ENCODE measurements around the gene DYDC2.
"Not testable (repeated sequence)": the region's sequence is repeated elsewhere in the genome, so short reads cannot be mapped to it uniquely, and the experiment has no call there.

The DYDC2 gene, protein sequence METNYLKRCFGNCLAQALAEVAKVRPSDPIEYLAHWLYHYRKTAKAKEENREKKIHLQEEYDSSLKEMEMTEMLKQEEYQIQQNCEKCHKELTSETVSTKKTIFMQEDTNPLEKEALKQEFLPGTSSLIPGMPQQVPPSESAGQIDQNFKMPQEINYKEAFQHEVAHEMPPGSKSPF

GRCh38 chr10:80356563-80356988, at the start of gene DYDC2, which contains the start of gene DYDC1:
TSS of gene DYDC2 (plus strand) at chr10:80356781. CDS start at chr10:80362444, 5,663 bp downstream.
TSS of gene DYDC1 (minus strand) at chr10:80356755. CDS start at chr10:80352601, 4,154 bp downstream.
- no peak for DNase-seq (ENCODE audit: low read depth, low spot score)

DNA sequence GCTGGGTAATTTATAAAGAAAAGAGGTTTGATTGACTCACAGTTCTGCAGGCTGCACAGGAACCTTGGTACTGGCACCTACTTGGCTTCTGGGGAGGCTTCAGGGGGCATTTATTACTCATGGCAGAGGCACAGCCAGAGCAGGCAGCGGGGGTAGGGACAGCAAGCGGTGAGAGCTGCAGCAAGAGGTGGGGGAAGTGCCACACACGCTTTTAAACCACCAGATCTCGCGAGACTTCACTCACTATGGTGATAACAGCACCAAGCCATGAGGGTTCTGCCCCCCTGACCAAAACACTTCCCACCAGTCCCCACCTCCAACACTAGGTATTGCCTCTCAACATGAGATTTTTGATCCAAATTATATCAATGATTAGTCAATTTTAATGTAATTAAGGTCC, 43.1 kb upstream of the DYDC2 start:
- DNase-seq (ENCODE audit: low read depth, low spot score), result no peak

- DNase-seq (ENCODE audit: low read depth, low spot score), result no peak
Observed at GRCh38 chr10:80315391-80315790, 41.2 kb upstream of the DYDC2 start.

DNA sequence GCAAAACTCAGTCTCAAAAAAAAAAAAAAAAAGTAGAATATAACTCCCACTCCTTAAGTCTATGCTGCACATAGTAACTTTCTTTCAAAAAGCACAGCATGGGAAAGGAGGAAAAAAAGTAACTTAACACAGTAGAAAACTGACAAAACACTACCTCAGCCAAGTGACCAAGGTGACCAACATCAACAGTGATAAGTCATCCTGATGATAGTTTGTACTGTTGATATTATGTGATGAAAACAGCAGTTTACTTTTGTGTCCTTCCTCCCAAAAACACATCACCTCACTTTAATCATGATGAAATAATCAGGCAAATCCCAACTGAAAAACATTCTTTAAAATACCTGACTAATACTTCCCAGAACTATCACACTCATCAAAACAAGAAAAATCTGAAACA, 37.8 kb upstream of the DYDC2 start:
- no peak for DNase-seq (ENCODE audit: low read depth, low spot score)

- no peak for DNase-seq (ENCODE audit: low read depth, low spot score)
Observed at GRCh38 chr10:80319318-80319717, 37.3 kb upstream of the DYDC2 start.

GRCh38 chr10:80319725-80320290, 36.8 kb upstream of the DYDC2 start:
- no peak for DNase-seq (ENCODE audit: low read depth, low spot score)

DNA sequence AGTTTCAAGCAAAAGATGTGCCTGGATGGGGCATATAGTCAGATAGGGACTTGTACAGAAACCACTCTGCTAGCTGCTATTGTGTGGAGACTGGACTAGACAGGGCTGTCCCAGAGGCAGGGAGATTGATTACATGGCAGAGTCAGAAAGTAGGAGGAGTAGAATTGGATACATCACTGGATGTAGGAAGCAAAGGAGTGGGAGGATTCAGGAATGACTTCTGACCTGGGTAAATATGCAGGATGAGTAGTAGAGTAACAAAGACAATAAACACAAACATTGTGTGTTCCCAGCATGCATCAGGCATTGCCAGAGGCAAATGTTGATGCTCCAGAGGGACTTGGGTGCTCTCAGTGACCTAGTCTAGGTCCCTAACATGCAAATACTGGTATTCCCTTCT, 36.2 kb upstream of the DYDC2 start:
- DNase-seq (ENCODE audit: low read depth, low spot score), result no peak

DNA sequence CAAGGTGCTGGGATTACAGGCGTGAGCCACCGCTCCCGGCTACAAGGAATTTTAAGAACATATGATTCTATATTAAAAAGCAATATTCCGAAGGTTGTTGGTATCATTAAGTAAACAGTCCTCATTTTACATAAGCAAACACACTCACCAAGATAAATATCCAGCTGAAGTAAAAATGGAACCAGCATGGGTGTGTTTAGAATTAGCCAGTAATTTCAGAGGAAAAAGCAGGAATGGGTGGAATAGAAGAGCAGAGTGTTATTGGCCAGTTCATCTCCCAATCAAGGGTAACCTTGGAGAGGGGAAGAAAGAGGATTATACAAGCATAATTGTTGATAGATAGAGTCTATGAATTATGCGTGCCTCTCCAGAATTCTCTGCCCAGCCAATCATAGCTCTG, 35.4 kb upstream of the DYDC2 start:
- DNase-seq (ENCODE audit: low read depth, low spot score), result no peak

DNA sequence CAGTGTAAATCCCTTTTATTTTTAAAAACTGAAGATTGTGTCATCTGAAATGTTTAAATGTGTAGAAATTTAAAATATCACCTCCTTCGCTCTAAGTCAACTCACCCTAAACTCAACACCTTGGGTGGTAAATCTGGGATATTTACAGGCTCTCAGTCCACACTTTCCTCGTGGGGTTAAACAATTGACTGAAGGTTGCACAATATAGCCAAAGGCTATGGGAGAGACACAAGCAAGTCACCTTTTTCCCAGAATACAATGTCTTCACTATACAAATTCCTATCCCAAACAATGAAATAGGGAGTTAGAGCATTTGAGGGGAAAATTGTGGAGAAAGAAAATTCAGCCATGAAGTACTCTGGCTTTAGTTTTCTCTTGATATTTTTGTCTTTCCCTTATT, 34.4 kb upstream of the DYDC2 start:
- DNase-seq (ENCODE audit: low read depth, low spot score), result no peak

GRCh38 chr10:80322711-80323110, 33.9 kb upstream of the DYDC2 start:
- DNase-seq (ENCODE audit: low read depth, low spot score), result no peak

GRCh38 chr10:80323311-80323710, 33.3 kb upstream of the DYDC2 start:
- no peak for DNase-seq (ENCODE audit: low read depth, low spot score)

GRCh38 chr10:80324086-80324485, 32.5 kb upstream of the DYDC2 start:
- no peak for DNase-seq (ENCODE audit: low read depth, low spot score)

DNA sequence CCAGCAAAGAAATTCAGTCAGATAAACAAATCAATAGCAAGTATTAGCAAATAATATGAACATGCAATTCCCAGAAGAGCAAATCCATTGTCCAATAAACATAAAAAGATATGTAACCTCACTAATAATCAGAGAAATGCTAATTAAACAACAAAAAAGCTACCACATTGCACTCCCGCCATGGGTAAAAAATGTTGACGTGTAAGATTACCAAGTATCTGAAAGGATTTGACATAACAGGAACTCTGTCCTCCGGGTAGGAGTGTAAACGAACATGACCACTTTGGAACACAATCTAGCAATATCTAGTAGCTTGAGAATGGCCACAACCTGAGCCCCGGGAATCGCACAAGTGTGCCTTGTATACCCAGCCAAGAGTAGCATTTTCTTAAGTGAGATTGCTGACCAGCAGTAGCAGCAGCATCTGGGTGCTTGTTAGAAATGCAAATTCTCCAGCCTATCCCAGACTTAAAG, 31.7 kb upstream of the DYDC2 start:
- DNase-seq (ENCODE audit: low read depth, low spot score), result no peak

GRCh38 chr10:80333983-80334382, 22.6 kb upstream of the DYDC2 start:
- DNase-seq (ENCODE audit: low read depth, low spot score), result no peak

DNA sequence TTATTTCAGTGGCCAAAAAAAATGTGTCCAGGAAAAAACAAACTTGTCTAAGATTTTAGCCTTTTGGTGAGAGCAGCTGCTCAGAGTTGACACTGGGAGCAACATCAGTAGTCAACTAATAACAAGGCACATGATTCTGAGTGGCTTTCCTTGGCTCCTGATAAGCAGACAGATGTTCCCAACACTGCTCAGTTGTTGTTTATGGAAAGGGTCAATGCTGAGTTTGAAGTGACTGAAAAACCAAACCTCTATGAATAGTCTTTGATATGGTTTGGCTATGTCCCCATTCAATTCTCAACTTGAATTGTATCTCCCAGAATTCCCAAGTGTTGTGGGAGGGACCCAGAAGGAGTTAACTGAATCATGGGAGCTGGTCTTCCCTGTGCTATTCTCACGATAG, 12.3 kb upstream of the DYDC2 start:
- no peak for DNase-seq (ENCODE audit: low read depth, low spot score)

- no peak for DNase-seq (ENCODE audit: low read depth, low spot score)
Observed at GRCh38 chr10:80344912-80345311, 11.7 kb upstream of the DYDC2 start.

DNA sequence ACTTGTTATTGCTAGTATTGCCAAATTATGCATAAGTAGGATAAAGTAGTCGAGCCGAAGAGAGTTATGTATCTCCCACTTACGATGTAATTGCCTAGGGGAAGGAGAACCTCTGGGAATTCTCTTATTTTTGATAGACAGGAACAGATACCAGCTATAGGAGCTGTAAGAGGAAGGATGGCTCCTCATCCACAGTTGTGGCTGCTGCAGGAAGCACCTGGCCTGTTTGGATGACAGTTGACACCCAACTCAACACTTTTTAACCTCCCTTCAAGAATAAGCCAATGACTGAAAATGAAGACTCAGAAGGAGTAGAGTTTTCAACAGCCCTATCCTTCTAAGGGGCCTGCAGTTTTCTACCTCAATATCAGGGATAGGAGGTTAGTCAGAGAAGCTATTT, 6.3 kb upstream of the DYDC2 start:
- no peak for DNase-seq (ENCODE audit: low read depth, low spot score)

DNA sequence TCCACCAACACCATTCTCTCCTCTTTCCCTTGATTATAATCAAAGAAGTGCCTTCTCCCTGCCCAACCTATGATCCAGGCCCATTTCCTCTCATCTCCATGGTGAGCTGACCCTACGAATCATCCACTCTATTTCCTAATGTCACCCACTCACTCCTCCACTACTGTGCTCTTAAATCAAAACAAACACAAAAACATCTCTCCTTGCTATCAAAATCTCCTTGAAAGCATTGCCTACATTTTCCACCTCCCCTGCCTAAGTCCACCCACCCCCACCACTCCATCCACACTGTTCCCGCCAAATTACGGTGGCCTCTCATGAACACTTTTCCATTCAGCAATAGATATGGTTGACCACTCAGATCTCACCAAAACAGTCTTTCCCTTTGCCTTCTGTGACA, 5.4 kb upstream of the DYDC2 start:
- DNase-seq (ENCODE audit: low read depth, low spot score), result no peak

GRCh38 chr10:80356989-80357850, 639 bp downstream of the DYDC2 start:
- no peak for DNase-seq (ENCODE audit: low read depth, low spot score)

GRCh38 chr10:80357851-80358125, 1.2 kb downstream of the DYDC2 start:
- DNase-seq (ENCODE audit: low read depth, low spot score), result no peak

- DNase-seq (ENCODE audit: low read depth, low spot score), result not testable (repeated sequence)
Observed at GRCh38 chr10:80358925-80359324, 2.3 kb downstream of the DYDC2 start.

DNA sequence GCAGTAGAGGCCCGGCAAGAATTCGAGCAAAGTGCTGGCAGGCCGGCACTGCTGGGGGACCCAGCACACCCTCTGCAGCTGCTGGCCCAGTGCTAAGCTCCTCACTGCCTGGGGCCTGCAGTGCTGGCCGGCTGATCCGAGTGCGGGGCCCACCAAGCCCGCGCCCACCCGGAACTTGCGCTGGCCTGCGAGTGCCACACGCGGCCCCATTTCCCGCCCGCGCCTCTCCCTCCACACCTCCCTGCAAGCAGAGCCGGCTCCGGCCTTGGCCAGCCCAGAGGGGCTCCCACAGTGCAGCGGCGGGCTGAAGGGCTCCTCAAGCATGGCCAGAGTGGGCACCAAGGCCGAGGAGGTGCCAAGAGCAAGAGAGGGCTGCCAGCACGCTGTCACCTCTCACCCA, 3.1 kb downstream of the DYDC2 start:
- DNase-seq (ENCODE audit: low read depth, low spot score), result no peak

DNA sequence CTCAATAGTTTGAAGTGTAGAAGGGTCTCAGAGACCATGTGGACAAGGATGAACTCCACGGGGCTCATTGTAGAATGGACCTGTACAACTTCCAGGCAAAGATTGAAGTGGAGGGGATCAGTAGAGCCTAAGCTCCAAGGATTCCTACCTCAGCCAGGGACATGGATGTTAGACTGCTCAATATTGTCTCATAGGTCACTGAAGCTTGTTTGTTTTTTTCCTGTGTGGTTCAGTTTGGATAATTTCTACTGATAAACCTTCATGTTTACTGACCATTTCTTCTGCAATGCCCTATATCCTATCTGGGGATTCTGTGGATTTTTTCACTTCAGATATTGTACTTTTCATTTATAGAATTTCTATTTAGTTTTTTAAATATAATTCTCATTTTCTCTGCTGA, 8.9 kb downstream of the DYDC2 start:
- DNase-seq (ENCODE audit: low read depth, low spot score), result no peak

Measured in smooth muscle cell of the brain vasculature (primary cell).